ENCODE measurements around the gene KRT26.
"Not testable (repeated sequence)": the region's sequence is repeated elsewhere in the genome, so short reads cannot be mapped to it uniquely, and the experiment has no call there.

The KRT26 gene

DNA sequence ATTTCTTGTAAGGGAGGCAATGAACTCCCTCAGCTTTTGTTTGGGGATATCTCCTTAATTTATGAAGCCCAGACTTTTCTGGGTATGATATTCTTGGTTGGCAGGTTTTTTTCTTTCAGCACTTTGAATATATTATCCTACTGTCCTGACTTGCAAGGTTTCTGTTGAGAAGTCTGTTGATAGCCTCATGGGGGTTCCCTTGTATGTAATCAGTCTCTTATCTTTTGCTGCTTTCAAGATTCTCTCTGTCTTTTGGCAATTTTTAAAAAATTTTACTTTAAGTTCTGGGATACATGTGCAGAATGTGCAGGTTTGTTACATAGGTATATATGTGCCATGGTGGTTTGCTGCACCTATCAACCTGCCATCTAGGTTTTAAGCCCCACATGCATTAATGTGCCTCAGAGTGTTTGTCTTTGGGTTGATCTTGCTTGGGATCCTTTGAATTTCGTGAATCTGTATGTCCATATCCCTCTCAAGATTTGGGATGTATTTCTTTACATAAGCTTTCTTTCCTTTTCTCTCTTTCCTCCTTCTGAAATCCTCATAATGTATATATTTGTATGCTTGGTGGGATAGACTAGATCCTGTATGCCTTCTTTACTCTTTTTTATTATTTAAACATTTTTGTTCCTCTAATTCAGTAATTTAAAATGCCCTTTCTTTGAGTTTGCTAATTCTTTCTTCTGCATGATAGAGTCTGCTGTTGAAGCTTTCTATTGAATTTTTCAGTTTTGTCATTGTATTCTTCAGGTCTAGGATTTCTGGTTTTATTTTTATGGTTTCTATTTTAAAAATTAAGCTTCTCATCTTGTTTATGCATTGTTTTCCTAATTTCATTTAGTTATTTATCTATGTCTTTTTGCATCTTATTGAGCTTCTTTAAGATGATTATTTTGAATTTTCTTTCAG lies 11.6 kb downstream of the KRT26 start:
- TF ChIP-seq, protein P1, sequence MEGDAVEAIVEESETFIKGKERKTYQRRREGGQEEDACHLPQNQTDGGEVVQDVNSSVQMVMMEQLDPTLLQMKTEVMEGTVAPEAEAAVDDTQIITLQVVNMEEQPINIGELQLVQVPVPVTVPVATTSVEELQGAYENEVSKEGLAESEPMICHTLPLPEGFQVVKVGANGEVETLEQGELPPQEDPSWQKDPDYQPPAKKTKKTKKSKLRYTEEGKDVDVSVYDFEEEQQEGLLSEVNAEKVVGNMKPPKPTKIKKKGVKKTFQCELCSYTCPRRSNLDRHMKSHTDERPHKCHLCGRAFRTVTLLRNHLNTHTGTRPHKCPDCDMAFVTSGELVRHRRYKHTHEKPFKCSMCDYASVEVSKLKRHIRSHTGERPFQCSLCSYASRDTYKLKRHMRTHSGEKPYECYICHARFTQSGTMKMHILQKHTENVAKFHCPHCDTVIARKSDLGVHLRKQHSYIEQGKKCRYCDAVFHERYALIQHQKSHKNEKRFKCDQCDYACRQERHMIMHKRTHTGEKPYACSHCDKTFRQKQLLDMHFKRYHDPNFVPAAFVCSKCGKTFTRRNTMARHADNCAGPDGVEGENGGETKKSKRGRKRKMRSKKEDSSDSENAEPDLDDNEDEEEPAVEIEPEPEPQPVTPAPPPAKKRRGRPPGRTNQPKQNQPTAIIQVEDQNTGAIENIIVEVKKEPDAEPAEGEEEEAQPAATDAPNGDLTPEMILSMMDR (IDR thresholded peaks at IDR 0.05), result no peak
- no peak for DNase-seq (ENCODE audit: low spot score)
- no peak overlapping the region for H3K4me3 ChIP-seq

DNA sequence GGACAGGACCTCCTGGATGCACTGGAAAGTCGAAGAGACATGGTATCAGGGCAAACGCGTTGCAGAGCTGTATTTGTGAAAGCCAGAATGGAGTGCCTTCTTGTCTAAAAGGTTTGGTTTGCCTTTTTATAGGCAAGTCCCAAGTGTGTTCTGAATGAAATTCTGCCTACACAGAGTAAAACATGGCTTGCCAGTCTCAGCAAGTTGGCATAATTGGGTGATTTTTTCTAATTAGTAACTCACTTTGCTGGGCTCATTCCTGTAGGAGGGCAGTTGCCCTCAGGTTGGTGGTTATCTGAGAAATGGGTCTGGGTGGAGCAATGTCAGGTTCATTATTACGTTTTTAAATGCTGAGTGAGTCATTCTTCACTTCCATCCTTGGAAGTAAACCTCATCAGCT lies 16.8 kb downstream of the KRT26 start, which contains the start of gene KRT25:
Gene KRT25, minus strand, starts transcription at position 101 of the 400 bp plus-strand sequence. Its CDS starts 60 bp downstream, at position 41.
- H3K27ac ChIP-seq, result no peak within 1 kb of the TSS
- no peak for DNase-seq (ENCODE audit: low spot score)
- no peak within 1 kb of the TSS for H3K4me3 ChIP-seq
- TF ChIP-seq, protein P1 (IDR thresholded peaks at IDR 0.05), result no peak

More for the DNA sequence above, 11.6 kb downstream of the KRT26 start:
- no peak overlapping the region for H3K27ac ChIP-seq

DNA sequence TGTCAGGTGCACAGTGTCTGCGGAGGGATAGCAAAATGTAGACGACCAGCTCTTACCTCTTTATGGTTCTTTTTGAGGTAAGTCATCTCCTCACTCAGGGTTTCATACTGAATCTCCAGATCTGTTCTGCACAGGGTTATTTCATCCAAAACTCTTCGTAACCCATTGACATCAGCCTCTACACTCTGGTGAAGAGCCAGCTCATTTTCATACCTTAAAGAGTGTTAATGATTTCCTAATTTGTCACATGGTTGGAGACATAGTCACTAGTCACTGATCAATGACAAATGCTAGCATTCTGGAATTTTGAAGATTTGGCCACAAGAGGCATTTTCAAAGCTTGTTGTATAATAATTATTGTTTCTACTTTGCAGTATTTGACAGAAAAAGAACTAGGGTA lies 18.2 kb downstream of the KRT26 start:
- Histone ChIP-seq H3K4me3 (no peak overlapping the region), H3K27ac (no peak overlapping the region)
- TF ChIP-seq, protein P1 (IDR thresholded peaks at IDR 0.05), result no peak
- DNase-seq (ENCODE audit: low spot score), result no peak

DNA sequence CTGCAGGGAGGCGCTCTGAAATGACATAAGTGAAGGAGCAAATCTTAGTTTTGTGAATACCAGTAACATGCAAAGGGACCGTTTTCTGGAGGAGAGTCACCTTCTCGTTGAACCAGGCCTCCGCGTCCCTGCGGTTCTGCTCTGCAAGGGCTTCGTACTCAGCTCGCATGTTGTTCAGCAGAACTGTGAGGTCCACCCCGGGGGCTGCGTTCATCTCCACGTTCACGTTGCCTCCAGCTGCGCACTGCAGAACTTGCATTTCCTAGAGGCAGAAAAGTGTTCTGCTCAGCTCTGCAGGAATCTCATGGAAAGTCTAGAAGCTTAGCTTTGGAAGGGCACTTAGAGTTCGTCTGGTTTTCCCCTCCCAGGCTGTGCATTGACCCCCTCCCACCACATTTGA lies 20.9 kb downstream of the KRT26 start:
- no peak overlapping the region for H3K4me3 ChIP-seq
- DNase-seq (ENCODE audit: low spot score), result no peak
- H3K27ac ChIP-seq, result no peak overlapping the region
- TF ChIP-seq, protein P1 (IDR thresholded peaks at IDR 0.05), result no peak

DNA sequence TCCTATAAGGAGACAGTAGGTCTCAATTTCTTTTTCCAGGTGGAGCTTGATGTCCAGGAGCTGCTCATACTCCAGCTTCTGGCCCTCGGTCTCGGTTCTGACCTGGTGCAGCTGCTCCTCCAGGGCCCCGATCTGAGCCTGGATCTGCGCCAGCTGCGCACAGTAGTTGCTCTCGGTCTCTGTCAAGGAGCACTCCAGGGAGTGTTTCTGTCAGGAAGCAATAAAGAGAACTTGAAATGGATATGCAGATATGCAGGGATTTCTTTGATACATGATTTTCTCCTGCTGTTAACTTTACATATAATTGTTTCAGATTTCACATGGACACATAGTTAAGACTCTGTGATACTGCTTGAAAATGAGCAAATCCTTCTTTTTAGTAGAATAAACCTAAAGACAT lies 21.6 kb downstream of the KRT26 start:
- no peak overlapping the region for H3K4me3 ChIP-seq
- TF ChIP-seq, protein P1 (IDR thresholded peaks at IDR 0.05), result no peak
- DNase-seq (ENCODE audit: low spot score), result no peak
- no peak overlapping the region for H3K27ac ChIP-seq

DNA sequence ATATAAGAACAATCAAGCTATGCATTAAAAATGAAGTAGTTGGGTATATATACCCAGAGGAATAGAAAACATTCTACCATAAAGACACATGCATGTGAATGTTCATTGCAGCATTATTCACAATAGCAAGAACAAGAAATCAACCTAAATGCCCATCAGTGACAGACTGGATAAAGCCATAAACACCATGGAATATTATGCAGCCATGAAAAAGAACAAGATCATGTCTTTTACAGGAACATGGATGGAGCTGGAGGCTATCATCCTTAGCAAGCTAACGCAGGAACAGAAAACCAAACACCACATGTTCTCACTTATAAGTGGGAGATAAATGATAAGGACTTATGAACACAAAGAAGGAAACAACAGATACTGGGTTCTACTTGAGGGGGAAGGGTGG lies 23.3 kb downstream of the KRT26 start:
- not testable (repeated sequence) for H3K27ac ChIP-seq; H3K4me3 ChIP-seq; DNase-seq (ENCODE audit: low spot score)

DNA sequence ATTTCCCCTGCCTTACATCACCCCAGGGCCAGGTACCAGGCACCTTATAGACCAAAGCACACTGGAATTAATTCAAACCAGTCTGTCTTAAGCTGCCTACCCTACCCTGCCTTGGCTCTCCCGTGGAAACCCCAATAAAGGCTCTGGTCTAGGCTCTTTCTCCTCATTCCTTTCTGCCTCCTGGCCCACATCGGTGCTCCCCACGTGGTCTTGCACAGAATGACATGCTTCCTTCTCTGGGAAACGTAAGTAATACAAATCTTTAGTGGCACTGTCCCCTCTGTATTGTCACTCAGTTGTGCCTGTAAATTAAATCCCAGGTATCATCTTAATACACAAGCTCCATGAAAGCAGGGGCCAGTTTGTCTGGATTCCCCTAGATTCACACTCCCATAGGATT lies 33.4 kb downstream of the KRT26 start:
- TF ChIP-seq, protein P1 (IDR thresholded peaks at IDR 0.05), result no peak
- no peak overlapping the region for H3K4me3 ChIP-seq
- H3K27ac ChIP-seq, result no peak overlapping the region
- DNase-seq (ENCODE audit: low spot score), result no peak
